HEK293 (cell line): ENCODE results near the gene MICU1.
"Not testable (repeated sequence)": the region's sequence is repeated elsewhere in the genome, so short reads cannot be mapped to it uniquely, and the experiment has no call there.

Source experiments
- CTCF ChIA-PET: fragments of 350-600 bp; formaldehyde crosslinking; extraction: SDS; loops from one replicate; lab custom pipeline; 2021; ENCODE audit warnings: antibody characterized with exemption; lab: Yijun Ruan, JAX
- POLR2A ChIA-PET: fragments of 300-600 bp; formaldehyde crosslinking; extraction: SDS; loops from one replicate; lab custom pipeline; 2020; ENCODE audit warnings: antibody characterized with exemption, inconsistent platforms; lab: Yijun Ruan, JAX
- H3K27ac ChIP-seq: fragments of 200-500 bp; sonication (Bioruptor generic); 2 replicates; pipeline ENCODE4 v1.5.1; 2014; ENCODE audit warnings: low read depth, low read length, control low read depth, inconsistent platforms; ENCODE audit errors: extremely low read depth
- H3K36me3 ChIP-seq, 2 experiments: fragments of 200-500 bp in 1 of 2; sonication (Bioruptor generic) in 1 of 2; 1 replicate in 1 of 2; 2 replicates in 1 of 2; pipeline ENCODE4 v1.5.1; 2014 to 2017; ENCODE audit warnings: inconsistent platforms in 2 of 2, low read length in 2 of 2; ENCODE audit not compliant: control insufficient read depth in 2 of 2, insufficient read depth in 1 of 2
- H3K4me1 ChIP-seq: fragments of 200-500 bp; sonication (Bioruptor generic); 2 replicates; pipeline ENCODE4 v1.5.1; 2014; ENCODE audit warnings: mild to moderate bottlenecking, low read length, inconsistent platforms; ENCODE audit not compliant: control insufficient read depth, insufficient read depth
- H3K4me3 ChIP-seq: 2 replicates; pipeline ENCODE4 v1.5.1; 2011; ENCODE audit warnings: low read depth, mild to moderate bottlenecking, control low read depth, low read length, moderate library complexity
- H3K9me3 ChIP-seq: fragments of 200-500 bp; sonication (Bioruptor generic); 2 replicates; pipeline ENCODE4 v1.5.1; 2014; ENCODE audit warnings: low read depth, low read length, inconsistent platforms; ENCODE audit not compliant: control insufficient read depth, insufficient read depth
- SCRT2 ChIP-seq: fragments of 450-650 bp; formaldehyde crosslinking; IDR thresholded peaks from 2 replicates; pipeline ENCODE4 v1.5.1; 2016; ENCODE audit warnings: missing biosample characterization, missing genetic modification characterization
- TSHZ1 ChIP-seq: fragments of 450-650 bp; formaldehyde crosslinking; IDR thresholded peaks from 2 replicates; pipeline ENCODE4 v1.5.1; 2016; ENCODE audit warnings: missing biosample characterization, missing genetic modification characterization, borderline replicate concordance
- ZBTB10 ChIP-seq: fragments of 450-650 bp; formaldehyde crosslinking; IDR thresholded peaks from 2 replicates; pipeline ENCODE4 v1.5.1; 2016; ENCODE audit warnings: missing biosample characterization, missing genetic modification characterization
- ZFP41 ChIP-seq: fragments of 450-650 bp; formaldehyde crosslinking; IDR thresholded peaks from 2 replicates; pipeline ENCODE4 v1.5.1; 2016; ENCODE audit warnings: missing biosample characterization, missing genetic modification characterization, borderline replicate concordance
- ZIC2 ChIP-seq: fragments of 450-650 bp; formaldehyde crosslinking; IDR thresholded peaks from 2 replicates; pipeline ENCODE4 v1.5.1; 2016; ENCODE audit warnings: missing biosample characterization, missing genetic modification characterization
- ZNF132 ChIP-seq: fragments of 450-650 bp; formaldehyde crosslinking; IDR thresholded peaks from 2 replicates; pipeline ENCODE4 v1.5.1; 2017; ENCODE audit warnings: missing biosample characterization, missing genetic modification characterization, borderline replicate concordance
- ZNF174 ChIP-seq: fragments of 450-650 bp; formaldehyde crosslinking; IDR thresholded peaks from 2 replicates; pipeline ENCODE4 v1.5.0; 2017; ENCODE audit warnings: missing biosample characterization, mild to moderate bottlenecking, missing genetic modification characterization
- ZNF280D ChIP-seq: fragments of 450-650 bp; formaldehyde crosslinking; IDR thresholded peaks from 2 replicates; pipeline ENCODE4 v1.5.1; 2016; ENCODE audit warnings: missing biosample characterization, missing genetic modification characterization
- ZNF404 ChIP-seq: fragments of 450-650 bp; formaldehyde crosslinking; IDR thresholded peaks from 2 replicates; pipeline ENCODE4 v1.5.1; 2017; ENCODE audit warnings: missing biosample characterization, missing genetic modification characterization
- ZNF449 ChIP-seq: fragments of 450-650 bp; formaldehyde crosslinking; IDR thresholded peaks from 2 replicates; pipeline ENCODE4 v1.5.1; 2017; ENCODE audit warnings: missing biosample characterization, mild to moderate bottlenecking, missing genetic modification characterization, moderate library complexity
- ZNF623 ChIP-seq: fragments of 450-650 bp; formaldehyde crosslinking; IDR thresholded peaks from 2 replicates; pipeline ENCODE4 v1.5.1; 2016; ENCODE audit warnings: missing biosample characterization, missing genetic modification characterization
- ZNF76 ChIP-seq: fragments of 450-650 bp; formaldehyde crosslinking; IDR thresholded peaks from 2 replicates; pipeline ENCODE4; 2016; ENCODE audit warnings: low read depth, missing biosample characterization, missing genetic modification characterization, borderline replicate concordance
- ZNF843 ChIP-seq: fragments of 450-650 bp; formaldehyde crosslinking; IDR thresholded peaks from 2 replicates; pipeline ENCODE4 v1.5.1; 2016; ENCODE audit warnings: missing biosample characterization, missing genetic modification characterization
- ZSCAN30 ChIP-seq: fragments of 450-650 bp; IDR thresholded peaks from 2 replicates; pipeline ENCODE4 v1.5.1; 2018; ENCODE audit warnings: missing biosample characterization, mild to moderate bottlenecking, missing genetic modification characterization, moderate library complexity

The MICU1 gene

GRCh38 chr10:72386916-72387586, 238.8 kb downstream of the MICU1 start (continued):
- TF ChIP-seq ZNF449 (no peak), ZNF132 (tag by site-specific recombination) (no peak), ZNF76 (tag by site-specific recombination) (no peak), SCRT2 (no peak), ZFP41 (no peak)

- Histone ChIP-seq H3K36me3 (no peaks in the 10 kb centered on the region), H3K4me3 (no peak overlapping the region), H3K4me1 (no peaks in the 10 kb centered on the region), H3K27ac (no peak overlapping the region), H3K9me3 (no peaks in the 10 kb centered on the region)
- TF ChIP-seq ZIC2 (tag by site-specific recombination) (peak; percentile 60), ZBTB10 (tag by site-specific recombination) (no peak)
- ChIA-PET POLR2A (no interaction called here), CTCF (no interaction called here)
Measured at GRCh38 chr10:72385724-72386123, 240.2 kb downstream of the MICU1 start.

- POLR2A ChIA-PET, H3K4me1 ChIP-seq, H3K4me3 ChIP-seq, H3K27ac ChIP-seq, H3K9me3 ChIP-seq, H3K36me3 ChIP-seq, CTCF ChIA-PET: not testable (repeated sequence)
Measured at GRCh38 chr10:72384982-72385381, 240.9 kb downstream of the MICU1 start.

- Histone ChIP-seq H3K4me3 (no peak overlapping the region), H3K4me1 (no peaks in the 10 kb centered on the region), H3K9me3 (no peaks in the 10 kb centered on the region), H3K27ac (no peak overlapping the region), H3K36me3 (peaks cover 0 to 5% of the 10 kb centered on the region in 2 experiments; a peak in 1 of 3 replicates)
- POLR2A ChIA-PET, result interaction anchor here (1.0 kb wide), 1 partner anchor 82 kb away, joined by 3 read pairs; no protein-coding TSS in a partner anchor
- CTCF ChIA-PET, result interaction anchor here (0.7 to 1.5 kb wide), 2 partner anchors 15 to 40 kb away, joined by 3 to 8 read pairs; no protein-coding TSS in a partner anchor
- TF ChIP-seq ZNF174 (tag by site-specific recombination) (no peak), ZSCAN30 (tag by site-specific recombination) (no peak), ZNF623 (tag by site-specific recombination) (no peak), TSHZ1 (tag by site-specific recombination) (no peak), ZNF404 (tag by site-specific recombination) (no peak), ZNF843 (no peak), ZNF280D (no peak)
Measured at GRCh38 chr10:72379776-72380175, 246.1 kb downstream of the MICU1 start.
